Liver (tissue), 9 donors: ENCODE results near the gene PRG2. TPM values are rescaled to one million over a fixed set of nuclear protein-coding genes. Genes with fewer than 3 reads are reported as not detected.

Source experiments
- DNase-seq: peaks from one replicate; pipeline ENCODE4 v3.0.0-alpha.2; 2017; ENCODE audit warnings: low spot score
- H3K27ac ChIP-seq, 2 donors: one replicate each; pipeline ENCODE4 v1.7.0; 2013; ENCODE audit warnings: inconsistent platforms in 2 of 2, low read length in 2 of 2, control low read depth in 1 of 2, low read depth in 1 of 2, mild to moderate bottlenecking in 1 of 2
- H3K27me3 ChIP-seq, 4 donors: one replicate each; pipeline versions ENCODE4 v1.6.1 to v1.7.0; 2013; ENCODE audit warnings: low read length in 3 of 4, inconsistent platforms in 1 of 4, mild to moderate bottlenecking in 1 of 4, moderate library complexity in 1 of 4; ENCODE audit not compliant: control insufficient read depth in 4 of 4, insufficient read depth in 4 of 4
- H3K36me3 ChIP-seq, 4 donors: one replicate each; pipeline versions ENCODE4 v1.6.1 to v1.7.0; 2013; ENCODE audit warnings: low read length in 3 of 4, mild to moderate bottlenecking in 3 of 4, low read depth in 1 of 4, moderate library complexity in 1 of 4; ENCODE audit not compliant: control insufficient read depth in 4 of 4, insufficient read depth in 3 of 4
- H3K4me1 ChIP-seq, 4 donors: one replicate each; pipeline versions ENCODE4 v1.6.1 to v1.7.0; 2013; ENCODE audit warnings: low read length in 3 of 4, mild to moderate bottlenecking in 3 of 4, moderate library complexity in 1 of 4; ENCODE audit not compliant: control insufficient read depth in 4 of 4, insufficient read depth in 4 of 4
- H3K4me3 ChIP-seq, 3 donors: one replicate each; pipeline versions ENCODE4 v1.6.1 to v1.7.0; 2013; ENCODE audit warnings: low read length in 3 of 3, control low read depth in 1 of 3, low read depth in 1 of 3, mild to moderate bottlenecking in 1 of 3
- H3K9ac ChIP-seq, 2 donors: one replicate each; pipeline ENCODE4 v1.7.0; 2013; ENCODE audit warnings: low read length in 2 of 2, mild to moderate bottlenecking in 2 of 2, moderate library complexity in 2 of 2, control low read depth in 1 of 2, low read depth in 1 of 2
- H3K9me3 ChIP-seq, 4 donors: one replicate each; pipeline versions ENCODE4 v1.6.1 to v1.7.0; 2013; ENCODE audit warnings: low read length in 3 of 4; ENCODE audit not compliant: control insufficient read depth in 4 of 4
- ATF3 ChIP-seq: IDR thresholded peaks from 2 replicates; pipeline ENCODE4 v1.6.1; 2016; ENCODE audit warnings: antibody characterized with exemption
- CTCF ChIP-seq: fragments of 150-350 bp; IDR thresholded peaks from 2 replicates; pipeline ENCODE4 v1.5.1; 2017; ENCODE audit warnings: improper control_type of control experiment, low read depth, low read length; ENCODE audit not compliant: missing input control
- EGR1 ChIP-seq, 2 donors: IDR thresholded peaks; 2 replicates each; pipeline ENCODE4 v1.6.1; 2016 to 2018; ENCODE audit warnings: antibody characterized with exemption in 2 of 2, low read depth in 2 of 2
- FOXA1 ChIP-seq: IDR thresholded peaks from 2 replicates; pipeline ENCODE4 v1.6.1; 2016; ENCODE audit warnings: antibody characterized with exemption
- FOXA2 ChIP-seq: IDR thresholded peaks from 2 replicates; pipeline ENCODE4 v1.6.1; 2016; ENCODE audit warnings: antibody characterized with exemption
- GABPA ChIP-seq, 2 donors: IDR thresholded peaks in 1 of 2; conservative IDR thresholded peaks in 1 of 2; 2 replicates each; pipeline ENCODE4 v1.6.1; 2016; ENCODE audit warnings: antibody characterized with exemption in 2 of 2, mild to moderate bottlenecking in 1 of 2, moderate library complexity in 1 of 2
- HNF4A ChIP-seq, 2 donors: conservative IDR thresholded peaks; 2 replicates each; pipeline ENCODE4 v1.6.1; 2016; ENCODE audit warnings: antibody characterized with exemption in 2 of 2, mild to moderate bottlenecking in 2 of 2
- HNF4G ChIP-seq: IDR thresholded peaks from 2 replicates; pipeline ENCODE4 v1.6.1; 2016; ENCODE audit warnings: antibody characterized with exemption
- JUND ChIP-seq, 2 donors: IDR thresholded peaks; 2 replicates each; pipeline ENCODE4 v1.6.1; 2016; ENCODE audit warnings: antibody characterized with exemption in 2 of 2
- MAX ChIP-seq: IDR thresholded peaks from 2 replicates; pipeline ENCODE4 v1.6.1; 2016; ENCODE audit warnings: antibody characterized with exemption
- NR2F2 ChIP-seq: IDR thresholded peaks from 2 replicates; pipeline ENCODE4 v1.6.1; 2016; ENCODE audit warnings: antibody characterized with exemption
- RAD21 ChIP-seq, 2 donors: IDR thresholded peaks; 2 replicates each; pipeline ENCODE4 v1.6.1; 2016; ENCODE audit warnings: antibody characterized with exemption in 2 of 2, mild to moderate bottlenecking in 2 of 2
- REST ChIP-seq: IDR thresholded peaks from 2 replicates; pipeline ENCODE4 v1.6.1; 2016; ENCODE audit warnings: antibody characterized with exemption, mild to moderate bottlenecking
- RXRA ChIP-seq, 2 donors: IDR thresholded peaks; 2 replicates each; pipeline ENCODE4 v1.6.1; 2017 to 2018; ENCODE audit warnings: antibody characterized with exemption in 2 of 2, mild to moderate bottlenecking in 1 of 2
- SP1 ChIP-seq: IDR thresholded peaks from 2 replicates; pipeline ENCODE4 v1.6.1; 2018; ENCODE audit warnings: antibody characterized with exemption, mild to moderate bottlenecking
- TAF1 ChIP-seq: conservative IDR thresholded peaks from 2 replicates; pipeline ENCODE4 v1.6.1; 2016; ENCODE audit warnings: antibody characterized with exemption, mild to moderate bottlenecking
- YY1 ChIP-seq: IDR thresholded peaks from 2 replicates; pipeline ENCODE4 v1.6.1; 2016; ENCODE audit warnings: antibody characterized with exemption, mild to moderate bottlenecking
- ZBTB33 ChIP-seq: IDR thresholded peaks from 2 replicates; pipeline ENCODE4 v1.6.1; 2016; ENCODE audit warnings: antibody characterized with exemption
- WGBS: extraction: QIAGEN DNeasy Blood & Tissue Kit; methylation state at CpG from one replicate; pipeline ENCODE4 v1.1.7; 2013; 5-methylcytosine and 5-hydroxymethylcytosine counted together
- polyA plus RNA-seq, 2 donors: library from polyadenylated mRNA; stranded (reverse) in 1 of 2; unstranded in 1 of 2; fragments of 200-250 nt in 1 of 2; fragments of >200 nt in 1 of 2; fragmentation: Nextera tagmentation in 1 of 2; extraction: Ambion mirVana in 1 of 2; gene quantifications; one replicate each; pipeline versions ENCODE4 v1.2.1 to v1.2.3, GENCODE V29; 2013 to 2015
- total RNA-seq, 2 donors: library from RNA; depleted of rRNA; stranded (reverse); fragments of >200 nt; gene quantifications; one replicate each; pipeline ENCODE4 v1.2.3, GENCODE V29; 2014
- donor health status: healthy.
- donor health status: healthy.
- donor health status: healthy.
- donor health status: healthy.
- donor health status: healthy.

PRG2 gene
- total and polyA plus RNA-seq, 4 donors, result 0.74 to 24.2 (median 1.2) TPM; not detected in 1

GRCh38 chr11:57419146-57419545 is 28.7 kb upstream of the PRG2 start:
- Histone ChIP-seq H3K27ac (no peak overlapping the region), H3K27me3 (no peaks in the 10 kb centered on the region), H3K9me3 (no peaks in the 10 kb centered on the region), H3K4me3 (no peak overlapping the region), H3K4me1 (peaks cover 0 to 15% (median 7%) of the 10 kb centered on the region in 4 donors), H3K9ac (no peak overlapping the region), H3K36me3 (peaks cover 33 to 74% (median 65%) of the 10 kb centered on the region in 4 donors)
- no peak for TF ChIP-seq HNF4G
- TF ChIP-seq MAX, result no peak
- no peak for TF ChIP-seq FOXA2
- no peak for TF ChIP-seq JUND (IDR thresholded peaks at IDR 0.05)
- TF ChIP-seq ATF3, result no peak
- TF ChIP-seq HNF4A (conservative IDR thresholded peaks at IDR 0.05), result no peak
- no peak for TF ChIP-seq EGR1 (IDR thresholded peaks at IDR 0.05; ENCODE audit: low read depth in 2 of 2)
- TF ChIP-seq CTCF, result no peak
- TF ChIP-seq SP1, result no peak
- TF ChIP-seq GABPA (IDR thresholded peaks at IDR 0.05 in 1 of 2, conservative IDR thresholded peaks at IDR 0.05 in 1 of 2), result no peak
- no peak for TF ChIP-seq NR2F2
- TF ChIP-seq FOXA1, result no peak
- no peak for TF ChIP-seq ZBTB33
- no peak for TF ChIP-seq YY1
- TF ChIP-seq RXRA (IDR thresholded peaks at IDR 0.05), result no peak
- no peak for TF ChIP-seq REST
- no peak for TF ChIP-seq RAD21 (IDR thresholded peaks at IDR 0.05)
- no peak for TF ChIP-seq TAF1
- DNase-seq, result no peak
- 78% methylated on average over 3 of the region's 3 CpGs for WGBS
